HepG2 (cell line): Measurements from ENCODE around the gene ZNF839. TPM values are rescaled to one million over a fixed set of nuclear protein-coding genes. Genes with fewer than 3 reads are reported as not detected.

Source experiments
- HOXD1 ChIP-seq: sonication (generic); formaldehyde crosslinking; IDR thresholded peaks from 2 replicates; pipeline ENCODE4 v1.5.0; 2020; ENCODE audit warnings: missing genetic modification reagents
- JARID2 ChIP-seq: sonication (generic); formaldehyde crosslinking; IDR thresholded peaks from 2 replicates; pipeline ENCODE4 v1.8.1; 2023; ENCODE audit warnings: missing genetic modification reagents, inconsistent platforms; ENCODE audit not compliant: insufficient replicate concordance
- ZMYM3 ChIP-seq: sonication (generic); formaldehyde crosslinking; IDR thresholded peaks from 2 replicates; pipeline ENCODE4 v1.5.1; 2020; ENCODE audit warnings: mild to moderate bottlenecking, missing genetic modification reagents
- ZNF768 ChIP-seq: sonication (generic); formaldehyde crosslinking; IDR thresholded peaks from 2 replicates; pipeline ENCODE4 v1.4.0; 2020; ENCODE audit warnings: missing genetic modification reagents
- polyA plus RNA-seq, 8 experiments: library from polyadenylated mRNA; depleted of rRNA in 3 of 8; stranded (reverse) in 7 of 8; unstranded in 1 of 8; fragments of >200 nt; fragmentation: Illumina TruSeq in 4 of 8; extraction: Trizol in 4 of 8; gene quantifications; 2 replicates each; pipeline versions ENCODE4 v1.2.1 to v1.2.3, GENCODE V29; 2011 to 2016; ENCODE audit warnings: low read depth in 4 of 8, missing spikeins in 1 of 8, mixed read lengths in 1 of 8; ENCODE audit not compliant: insufficient read depth in 1 of 8
- total RNA-seq, 5 experiments: library from RNA; depleted of rRNA; stranded (reverse); fragments of >200 nt; fragmentation: Illumina TruSeq; extraction: Trizol; gene quantifications; 2 replicates each; pipeline ENCODE4 v1.2.3, GENCODE V29; 2016; ENCODE audit warnings: low read depth in 1 of 5
- TF ChIP-seq, protein P1 (sequence below): sonication (generic); formaldehyde crosslinking; IDR thresholded peaks from 2 replicates; pipeline ENCODE4 v1.4.0; 2020; ENCODE audit warnings: missing genetic modification reagents, borderline replicate concordance
- TF ChIP-seq, protein P2 (sequence below): sonication (generic); formaldehyde crosslinking; IDR thresholded peaks from 2 replicates; pipeline ENCODE4 v1.4.0; 2020; ENCODE audit warnings: mild to moderate bottlenecking, missing genetic modification reagents
- TF ChIP-seq, protein P3 (sequence below): sonication (generic); formaldehyde crosslinking; IDR thresholded peaks from 2 replicates; pipeline ENCODE4 v1.5.0; 2020; ENCODE audit warnings: mild to moderate bottlenecking, missing genetic modification reagents
- TF ChIP-seq, protein P4 (sequence below): sonication (generic); formaldehyde crosslinking; IDR thresholded peaks from 2 replicates; pipeline ENCODE4 v1.5.0; 2020; ENCODE audit warnings: mild to moderate bottlenecking, missing genetic modification reagents, borderline replicate concordance

ZNF839 gene
- total and polyA plus RNA-seq, 2 of the 13 experiments (the other 11 are each of a cell fraction or from before 2014, with no cell fraction given), result 11.1 to 12.8 TPM

- TF ChIP-seq, protein P1, sequence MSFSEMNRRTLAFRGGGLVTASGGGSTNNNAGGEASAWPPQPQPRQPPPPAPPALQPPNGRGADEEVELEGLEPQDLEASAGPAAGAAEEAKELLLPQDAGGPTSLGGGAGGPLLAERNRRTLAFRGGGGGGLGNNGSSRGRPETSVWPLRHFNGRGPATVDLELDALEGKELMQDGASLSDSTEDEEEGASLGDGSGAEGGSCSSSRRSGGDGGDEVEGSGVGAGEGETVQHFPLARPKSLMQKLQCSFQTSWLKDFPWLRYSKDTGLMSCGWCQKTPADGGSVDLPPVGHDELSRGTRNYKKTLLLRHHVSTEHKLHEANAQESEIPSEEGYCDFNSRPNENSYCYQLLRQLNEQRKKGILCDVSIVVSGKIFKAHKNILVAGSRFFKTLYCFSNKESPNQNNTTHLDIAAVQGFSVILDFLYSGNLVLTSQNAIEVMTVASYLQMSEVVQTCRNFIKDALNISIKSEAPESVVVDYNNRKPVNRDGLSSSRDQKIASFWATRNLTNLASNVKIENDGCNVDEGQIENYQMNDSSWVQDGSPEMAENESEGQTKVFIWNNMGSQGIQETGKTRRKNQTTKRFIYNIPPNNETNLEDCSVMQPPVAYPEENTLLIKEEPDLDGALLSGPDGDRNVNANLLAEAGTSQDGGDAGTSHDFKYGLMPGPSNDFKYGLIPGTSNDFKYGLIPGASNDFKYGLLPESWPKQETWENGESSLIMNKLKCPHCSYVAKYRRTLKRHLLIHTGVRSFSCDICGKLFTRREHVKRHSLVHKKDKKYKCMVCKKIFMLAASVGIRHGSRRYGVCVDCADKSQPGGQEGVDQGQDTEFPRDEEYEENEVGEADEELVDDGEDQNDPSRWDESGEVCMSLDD (CRISPR knock-in tag), result no peak
- TF ChIP-seq ZMYM3 (no peak), HOXD1 (CRISPR knock-in tag) (peak; percentile 77; the same call in 1 of the 2 replicates), ZNF768 (no peak), JARID2 (CRISPR knock-in tag) (no peak)
- TF ChIP-seq, protein P2, sequence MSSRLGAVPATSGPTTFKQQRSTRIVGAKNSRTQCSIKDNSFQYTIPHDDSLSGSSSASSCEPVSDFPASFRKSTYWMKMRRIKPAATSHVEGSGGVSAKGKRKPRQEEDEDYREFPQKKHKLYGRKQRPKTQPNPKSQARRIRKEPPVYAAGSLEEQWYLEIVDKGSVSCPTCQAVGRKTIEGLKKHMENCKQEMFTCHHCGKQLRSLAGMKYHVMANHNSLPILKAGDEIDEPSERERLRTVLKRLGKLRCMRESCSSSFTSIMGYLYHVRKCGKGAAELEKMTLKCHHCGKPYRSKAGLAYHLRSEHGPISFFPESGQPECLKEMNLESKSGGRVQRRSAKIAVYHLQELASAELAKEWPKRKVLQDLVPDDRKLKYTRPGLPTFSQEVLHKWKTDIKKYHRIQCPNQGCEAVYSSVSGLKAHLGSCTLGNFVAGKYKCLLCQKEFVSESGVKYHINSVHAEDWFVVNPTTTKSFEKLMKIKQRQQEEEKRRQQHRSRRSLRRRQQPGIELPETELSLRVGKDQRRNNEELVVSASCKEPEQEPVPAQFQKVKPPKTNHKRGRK (CRISPR knock-in tag), result no peak
- TF ChIP-seq, protein P3, sequence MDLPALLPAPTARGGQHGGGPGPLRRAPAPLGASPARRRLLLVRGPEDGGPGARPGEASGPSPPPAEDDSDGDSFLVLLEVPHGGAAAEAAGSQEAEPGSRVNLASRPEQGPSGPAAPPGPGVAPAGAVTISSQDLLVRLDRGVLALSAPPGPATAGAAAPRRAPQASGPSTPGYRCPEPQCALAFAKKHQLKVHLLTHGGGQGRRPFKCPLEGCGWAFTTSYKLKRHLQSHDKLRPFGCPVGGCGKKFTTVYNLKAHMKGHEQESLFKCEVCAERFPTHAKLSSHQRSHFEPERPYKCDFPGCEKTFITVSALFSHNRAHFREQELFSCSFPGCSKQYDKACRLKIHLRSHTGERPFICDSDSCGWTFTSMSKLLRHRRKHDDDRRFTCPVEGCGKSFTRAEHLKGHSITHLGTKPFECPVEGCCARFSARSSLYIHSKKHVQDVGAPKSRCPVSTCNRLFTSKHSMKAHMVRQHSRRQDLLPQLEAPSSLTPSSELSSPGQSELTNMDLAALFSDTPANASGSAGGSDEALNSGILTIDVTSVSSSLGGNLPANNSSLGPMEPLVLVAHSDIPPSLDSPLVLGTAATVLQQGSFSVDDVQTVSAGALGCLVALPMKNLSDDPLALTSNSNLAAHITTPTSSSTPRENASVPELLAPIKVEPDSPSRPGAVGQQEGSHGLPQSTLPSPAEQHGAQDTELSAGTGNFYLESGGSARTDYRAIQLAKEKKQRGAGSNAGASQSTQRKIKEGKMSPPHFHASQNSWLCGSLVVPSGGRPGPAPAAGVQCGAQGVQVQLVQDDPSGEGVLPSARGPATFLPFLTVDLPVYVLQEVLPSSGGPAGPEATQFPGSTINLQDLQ (CRISPR knock-in tag), result peak; percentile 18; the same call in 1 of the 2 replicates
- TF ChIP-seq, protein P4, sequence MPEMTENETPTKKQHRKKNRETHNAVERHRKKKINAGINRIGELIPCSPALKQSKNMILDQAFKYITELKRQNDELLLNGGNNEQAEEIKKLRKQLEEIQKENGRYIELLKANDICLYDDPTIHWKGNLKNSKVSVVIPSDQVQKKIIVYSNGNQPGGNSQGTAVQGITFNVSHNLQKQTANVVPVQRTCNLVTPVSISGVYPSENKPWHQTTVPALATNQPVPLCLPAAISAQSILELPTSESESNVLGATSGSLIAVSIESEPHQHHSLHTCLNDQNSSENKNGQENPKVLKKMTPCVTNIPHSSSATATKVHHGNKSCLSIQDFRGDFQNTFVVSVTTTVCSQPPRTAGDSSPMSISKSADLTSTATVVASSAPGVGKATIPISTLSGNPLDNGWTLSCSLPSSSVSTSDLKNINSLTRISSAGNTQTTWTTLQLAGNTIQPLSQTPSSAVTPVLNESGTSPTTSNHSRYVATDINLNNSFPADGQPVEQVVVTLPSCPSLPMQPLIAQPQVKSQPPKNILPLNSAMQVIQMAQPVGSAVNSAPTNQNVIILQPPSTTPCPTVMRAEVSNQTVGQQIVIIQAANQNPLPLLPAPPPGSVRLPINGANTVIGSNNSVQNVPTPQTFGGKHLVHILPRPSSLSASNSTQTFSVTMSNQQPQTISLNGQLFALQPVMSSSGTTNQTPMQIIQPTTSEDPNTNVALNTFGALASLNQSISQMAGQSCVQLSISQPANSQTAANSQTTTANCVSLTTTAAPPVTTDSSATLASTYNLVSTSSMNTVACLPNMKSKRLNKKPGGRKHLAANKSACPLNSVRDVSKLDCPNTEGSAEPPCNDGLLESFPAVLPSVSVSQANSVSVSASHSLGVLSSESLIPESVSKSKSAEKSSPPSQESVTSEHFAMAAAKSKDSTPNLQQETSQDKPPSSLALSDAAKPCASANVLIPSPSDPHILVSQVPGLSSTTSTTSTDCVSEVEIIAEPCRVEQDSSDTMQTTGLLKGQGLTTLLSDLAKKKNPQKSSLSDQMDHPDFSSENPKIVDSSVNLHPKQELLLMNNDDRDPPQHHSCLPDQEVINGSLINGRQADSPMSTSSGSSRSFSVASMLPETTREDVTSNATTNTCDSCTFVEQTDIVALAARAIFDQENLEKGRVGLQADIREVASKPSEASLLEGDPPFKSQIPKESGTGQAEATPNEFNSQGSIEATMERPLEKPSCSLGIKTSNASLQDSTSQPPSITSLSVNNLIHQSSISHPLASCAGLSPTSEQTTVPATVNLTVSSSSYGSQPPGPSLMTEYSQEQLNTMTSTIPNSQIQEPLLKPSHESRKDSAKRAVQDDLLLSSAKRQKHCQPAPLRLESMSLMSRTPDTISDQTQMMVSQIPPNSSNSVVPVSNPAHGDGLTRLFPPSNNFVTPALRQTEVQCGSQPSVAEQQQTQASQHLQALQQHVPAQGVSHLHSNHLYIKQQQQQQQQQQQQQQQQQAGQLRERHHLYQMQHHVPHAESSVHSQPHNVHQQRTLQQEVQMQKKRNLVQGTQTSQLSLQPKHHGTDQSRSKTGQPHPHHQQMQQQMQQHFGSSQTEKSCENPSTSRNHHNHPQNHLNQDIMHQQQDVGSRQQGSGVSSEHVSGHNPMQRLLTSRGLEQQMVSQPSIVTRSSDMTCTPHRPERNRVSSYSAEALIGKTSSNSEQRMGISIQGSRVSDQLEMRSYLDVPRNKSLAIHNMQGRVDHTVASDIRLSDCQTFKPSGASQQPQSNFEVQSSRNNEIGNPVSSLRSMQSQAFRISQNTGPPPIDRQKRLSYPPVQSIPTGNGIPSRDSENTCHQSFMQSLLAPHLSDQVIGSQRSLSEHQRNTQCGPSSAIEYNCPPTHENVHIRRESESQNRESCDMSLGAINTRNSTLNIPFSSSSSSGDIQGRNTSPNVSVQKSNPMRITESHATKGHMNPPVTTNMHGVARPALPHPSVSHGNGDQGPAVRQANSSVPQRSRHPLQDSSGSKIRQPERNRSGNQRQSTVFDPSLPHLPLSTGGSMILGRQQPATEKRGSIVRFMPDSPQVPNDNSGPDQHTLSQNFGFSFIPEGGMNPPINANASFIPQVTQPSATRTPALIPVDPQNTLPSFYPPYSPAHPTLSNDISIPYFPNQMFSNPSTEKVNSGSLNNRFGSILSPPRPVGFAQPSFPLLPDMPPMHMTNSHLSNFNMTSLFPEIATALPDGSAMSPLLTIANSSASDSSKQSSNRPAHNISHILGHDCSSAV (CRISPR knock-in tag), result no peak
Observed at GRCh38 chr14:102362545-102363181, 43.1 kb downstream of the ZNF839 start, which contains the start of the genes CINP and TECPR2 (continued).
